ENCODE data around the gene TBC1D24.

TBC1D24 gene

GRCh38 chr16:2499890-2500429, 25.0 kb downstream of the TBC1D24 start:
- no peak for DNase-seq (ENCODE audit: low spot score)

- DNase-seq (ENCODE audit: low spot score), result no peak
Observed at GRCh38 chr16:2500430-2500917, 25.5 kb downstream of the TBC1D24 start.

GRCh38 chr16:2500918-2501750, 26.2 kb downstream of the TBC1D24 start:
- peak; percentile 79 for DNase-seq (ENCODE audit: low spot score)

- no peak for DNase-seq (ENCODE audit: low spot score)
Observed at GRCh38 chr16:2501946-2502895, 27.3 kb downstream of the TBC1D24 start.

GRCh38 chr16:2505695-2506094, 30.8 kb downstream of the TBC1D24 start:
- no peak for DNase-seq (ENCODE audit: low spot score)

- no peak for DNase-seq (ENCODE audit: low spot score)
Observed at GRCh38 chr16:2507052-2507659, 32.2 kb downstream of the TBC1D24 start.

- DNase-seq (ENCODE audit: low spot score), result no peak
Observed at GRCh38 chr16:2507665-2508064, 32.7 kb downstream of the TBC1D24 start.

GRCh38 chr16:2508722-2509400, 33.9 kb downstream of the TBC1D24 start:
- no peak for DNase-seq (ENCODE audit: low spot score)

GRCh38 chr16:2511128-2511800, 36.3 kb downstream of the TBC1D24 start:
- DNase-seq (ENCODE audit: low spot score), result no peak

- no peak for DNase-seq (ENCODE audit: low spot score)
Observed at GRCh38 chr16:2511996-2512734, 37.2 kb downstream of the TBC1D24 start.

- peak; percentile 43 for DNase-seq (ENCODE audit: low spot score)
Observed at GRCh38 chr16:2512735-2513404, 37.9 kb downstream of the TBC1D24 start.

- peak; percentile 96 for DNase-seq (ENCODE audit: low spot score)
Observed at GRCh38 chr16:2513405-2514332, 38.7 kb downstream of the TBC1D24 start, which contains the start of gene ATP6V0C. Gene ATP6V0C (plus strand): TSS chr16:2513952. CDS start chr16:2514104, 152 bp downstream.

- DNase-seq (ENCODE audit: low spot score), result peak; percentile 63
Observed at GRCh38 chr16:2514333-2515179, 39.6 kb downstream of the TBC1D24 start.

- DNase-seq (ENCODE audit: low spot score), result peak; percentile 78
Observed at GRCh38 chr16:2515180-2515851, 40.4 kb downstream of the TBC1D24 start.

- DNase-seq (ENCODE audit: low spot score), result peak; percentile 39
Observed at GRCh38 chr16:2516391-2517240, 41.7 kb downstream of the TBC1D24 start.

Data from hematopoietic multipotent progenitor cell treated with erythropoietin and hydrocortisone succinate and interleukin-3 and kit ligand, for 17 days (in vitro differentiated cells).